Skeletal muscle tissue (tissue), 4 donors: ENCODE results near the gene CCSER1. TPM values are rescaled to one million over a fixed set of nuclear protein-coding genes. Genes with fewer than 3 reads are reported as not detected.

ENCODE experiments used
- H3K27ac ChIP-seq: one replicate; pipeline ENCODE4 v1.7.0; 2013; ENCODE audit warnings: mild to moderate bottlenecking, low read depth, low read length, inconsistent platforms
- H3K27me3 ChIP-seq, 3 donors: one replicate each; pipeline ENCODE4 v1.7.0; 2013; ENCODE audit warnings: low read length in 3 of 3; ENCODE audit not compliant: control insufficient read depth in 3 of 3, insufficient read depth in 3 of 3
- H3K36me3 ChIP-seq, 3 donors: one replicate each; pipeline ENCODE4 v1.7.0; 2013; ENCODE audit warnings: low read length in 3 of 3; ENCODE audit not compliant: control insufficient read depth in 3 of 3, insufficient read depth in 3 of 3
- H3K4me1 ChIP-seq, 3 donors: one replicate each; pipeline ENCODE4 v1.7.0; 2013; ENCODE audit warnings: low read length in 3 of 3, mild to moderate bottlenecking in 3 of 3; ENCODE audit not compliant: control insufficient read depth in 3 of 3, insufficient read depth in 3 of 3
- H3K4me3 ChIP-seq, 3 donors: one replicate each; pipeline ENCODE4 v1.7.0; 2013; ENCODE audit warnings: low read length in 3 of 3
- H3K9ac ChIP-seq, 3 donors: one replicate each; pipeline ENCODE4 v1.7.0; 2013; ENCODE audit warnings: low read length in 3 of 3, mild to moderate bottlenecking in 3 of 3, moderate library complexity in 2 of 3, low read depth in 1 of 3
- H3K9me3 ChIP-seq, 3 donors: one replicate each; pipeline ENCODE4 v1.7.0; 2013; ENCODE audit warnings: low read length in 3 of 3; ENCODE audit not compliant: control insufficient read depth in 3 of 3
- total RNA-seq: library from RNA; depleted of rRNA; stranded (reverse); fragments of >200 nt; gene quantifications from one replicate; pipeline ENCODE4 v1.2.3, GENCODE V29; 2014
- donor health status: Osteomylitis.

The CCSER1 gene
- total RNA-seq, 1 donor from 2014 or later: 1.0 TPM

- no peaks in the 10 kb centered on the region for H3K27me3 ChIP-seq
- H3K9me3 ChIP-seq: no peaks in the 10 kb centered on the region
- H3K4me1 ChIP-seq: no peaks in the 10 kb centered on the region
- H3K36me3 ChIP-seq: no peaks in the 10 kb centered on the region
- no peak overlapping the region for H3K27ac ChIP-seq
- H3K4me3 ChIP-seq: no peak overlapping the region
- H3K9ac ChIP-seq: no peak overlapping the region
These were observed 23.2 kb upstream of the CCSER1 start for GRCh38 chr4:90103991-90104390.

- Histone ChIP-seq H3K4me1 (no peaks in the 10 kb centered on the region), H3K36me3 (no peaks in the 10 kb centered on the region), H3K27me3 (no peaks in the 10 kb centered on the region), H3K27ac (no peak overlapping the region), H3K9ac (no peak overlapping the region), H3K9me3 (no peaks in the 10 kb centered on the region), H3K4me3 (no peak overlapping the region)
These were observed 21.9 kb upstream of the CCSER1 start for GRCh38 chr4:90105274-90105673.

GRCh38 chr4:90112715-90113114, 14.5 kb upstream of the CCSER1 start:
- H3K27me3 ChIP-seq: no peaks in the 10 kb centered on the region
- H3K4me3 ChIP-seq: no peak overlapping the region
- no peak overlapping the region for H3K9ac ChIP-seq
- no peak overlapping the region for H3K27ac ChIP-seq
- no peaks in the 10 kb centered on the region for H3K36me3 ChIP-seq
- H3K4me1 ChIP-seq: no peaks in the 10 kb centered on the region
- H3K9me3 ChIP-seq: no peaks in the 10 kb centered on the region

GRCh38 chr4:90113881-90114457, 13.2 kb upstream of the CCSER1 start:
- H3K9me3 ChIP-seq: no peaks in the 10 kb centered on the region
- no peak overlapping the region for H3K27ac ChIP-seq
- no peak overlapping the region for H3K4me3 ChIP-seq
- H3K36me3 ChIP-seq: no peaks in the 10 kb centered on the region
- H3K4me1 ChIP-seq: no peaks in the 10 kb centered on the region
- H3K9ac ChIP-seq: no peak overlapping the region
- no peaks in the 10 kb centered on the region for H3K27me3 ChIP-seq

- H3K4me3 ChIP-seq: no peak overlapping the region
- H3K27me3 ChIP-seq: no peaks in the 10 kb centered on the region
- H3K4me1 ChIP-seq: no peaks in the 10 kb centered on the region
- no peak overlapping the region for H3K9ac ChIP-seq
- H3K36me3 ChIP-seq: no peaks in the 10 kb centered on the region
- no peak overlapping the region for H3K27ac ChIP-seq
- H3K9me3 ChIP-seq: no peaks in the 10 kb centered on the region
These were observed 8.5 kb upstream of the CCSER1 start for GRCh38 chr4:90118527-90119195.

- Histone ChIP-seq H3K9ac (no peak overlapping the region), H3K9me3 (no peaks in the 10 kb centered on the region), H3K27me3 (no peaks in the 10 kb centered on the region), H3K27ac (no peak overlapping the region), H3K4me3 (no peak overlapping the region), H3K4me1 (no peaks in the 10 kb centered on the region), H3K36me3 (no peaks in the 10 kb centered on the region)
These were observed 7.2 kb upstream of the CCSER1 start for GRCh38 chr4:90120037-90120436.

GRCh38 chr4:90120815-90121214, 6.4 kb upstream of the CCSER1 start:
- no peaks in the 10 kb centered on the region for H3K4me1 ChIP-seq
- H3K27ac ChIP-seq: no peak overlapping the region
- no peaks in the 10 kb centered on the region for H3K27me3 ChIP-seq
- no peaks in the 10 kb centered on the region for H3K9me3 ChIP-seq
- no peak overlapping the region for H3K4me3 ChIP-seq
- H3K36me3 ChIP-seq: no peaks in the 10 kb centered on the region
- no peak overlapping the region for H3K9ac ChIP-seq

GRCh38 chr4:90121676-90122354, 5.4 kb upstream of the CCSER1 start:
- Histone ChIP-seq H3K27me3 (no peaks in the 10 kb centered on the region), H3K9ac (no peak overlapping the region), H3K27ac (no peak overlapping the region), H3K9me3 (no peaks in the 10 kb centered on the region), H3K4me3 (no peak overlapping the region), H3K36me3 (no peaks in the 10 kb centered on the region), H3K4me1 (no peaks in the 10 kb centered on the region)

- Histone ChIP-seq H3K4me1 (no peaks in the 10 kb centered on the region), H3K9ac (no peak overlapping the region), H3K36me3 (no peaks in the 10 kb centered on the region), H3K27ac (no peak overlapping the region), H3K27me3 (peaks cover 0 to 1% (median 0%) of the 10 kb centered on the region in 3 donors), H3K9me3 (no peaks in the 10 kb centered on the region), H3K4me3 (no peak overlapping the region)
These were observed 4.8 kb upstream of the CCSER1 start for GRCh38 chr4:90122355-90122748.

- no peaks in the 10 kb centered on the region for H3K9me3 ChIP-seq
- H3K4me1 ChIP-seq: peaks cover 2 to 9% (median 6%) of the 10 kb centered on the region in 3 donors
- no peak overlapping the region for H3K9ac ChIP-seq
- H3K27me3 ChIP-seq: peaks cover 0 to 2% (median 0%) of the 10 kb centered on the region in 3 donors
- H3K27ac ChIP-seq: no peak overlapping the region
- no peaks in the 10 kb centered on the region for H3K36me3 ChIP-seq
- H3K4me3 ChIP-seq: no peak overlapping the region
These were observed 2.9 kb upstream of the CCSER1 start for GRCh38 chr4:90124276-90124675.
